CD4-positive, alpha-beta T cell treated with Interleukin-4 for 1 hour (primary cell): ENCODE results near the gene BPIFA1.

Experiments used
- DNase-seq, 2 donors: peaks; one replicate each; pipeline ENCODE4 v3.0.0-alpha.2; 2020 to 2022

BPIFA1 gene

GRCh38 chr20:33235696-33236095, at the start of gene BPIFA1:
TSS of gene BPIFA1 (plus strand) at chr20:33235996. CDS start at chr20:33237712, 1,716 bp downstream.
- DNase-seq = no peak

DNA sequence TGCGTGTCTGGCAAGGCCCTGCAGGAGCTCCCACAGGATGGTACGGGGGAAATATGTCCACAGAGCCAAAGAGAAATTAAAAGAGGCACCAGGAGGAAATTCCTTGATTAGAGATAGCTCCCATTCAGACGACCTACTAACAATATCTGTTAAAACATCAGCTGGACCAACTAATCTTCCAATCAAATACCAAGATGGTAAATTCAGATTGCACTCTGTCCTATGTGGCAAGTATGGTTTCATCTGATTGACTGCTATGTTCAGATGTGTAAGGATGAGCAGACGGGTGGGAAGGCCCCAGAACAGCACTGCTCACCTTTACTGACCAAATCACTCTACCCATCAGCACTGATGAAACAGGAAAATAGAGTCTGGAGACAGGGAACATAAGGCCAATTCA, 48.3 kb upstream of the BPIFA1 start:
- DNase-seq = no peak

GRCh38 chr20:33188421-33188820, 47.4 kb upstream of the BPIFA1 start:
- DNase-seq = no peak

DNA sequence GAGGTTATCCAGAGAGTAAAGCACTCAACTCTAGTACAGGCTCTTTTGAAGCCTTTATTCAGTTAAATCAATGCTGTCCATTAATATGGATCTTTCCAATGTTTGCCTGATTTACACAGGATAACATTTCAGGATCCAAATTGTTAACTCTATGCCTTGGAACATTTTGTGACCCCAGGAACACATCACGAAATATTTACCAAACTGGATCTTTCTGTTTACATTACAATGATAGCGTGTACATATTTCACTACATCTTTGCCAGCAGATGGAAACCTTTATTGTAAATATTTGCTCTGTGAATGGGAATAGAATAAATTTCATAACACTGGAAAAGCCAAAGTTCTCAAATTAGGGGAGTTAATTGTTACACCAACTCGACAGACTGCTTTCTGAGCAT, 44.3 kb upstream of the BPIFA1 start:
- DNase-seq = no peak

DNA sequence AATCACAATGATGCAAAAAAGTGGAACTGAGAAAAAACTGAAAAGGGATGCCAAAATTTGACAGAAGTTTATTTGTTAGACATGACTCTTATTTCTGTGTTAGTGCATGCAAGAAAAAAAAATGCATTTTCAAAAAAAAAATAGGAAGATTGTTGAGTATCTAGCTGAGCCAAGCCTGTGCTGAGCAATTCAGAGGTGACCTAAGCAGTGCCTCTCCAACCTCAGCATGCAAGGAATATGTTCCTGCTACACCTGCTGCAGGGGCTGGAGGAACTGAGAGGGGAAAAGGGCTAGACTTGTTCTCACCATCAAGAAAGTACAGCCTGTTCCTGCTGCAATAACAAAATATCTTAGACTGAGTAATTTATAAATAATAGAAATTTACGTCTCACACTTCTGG, 43.8 kb upstream of the BPIFA1 start:
- DNase-seq = no peak

DNA sequence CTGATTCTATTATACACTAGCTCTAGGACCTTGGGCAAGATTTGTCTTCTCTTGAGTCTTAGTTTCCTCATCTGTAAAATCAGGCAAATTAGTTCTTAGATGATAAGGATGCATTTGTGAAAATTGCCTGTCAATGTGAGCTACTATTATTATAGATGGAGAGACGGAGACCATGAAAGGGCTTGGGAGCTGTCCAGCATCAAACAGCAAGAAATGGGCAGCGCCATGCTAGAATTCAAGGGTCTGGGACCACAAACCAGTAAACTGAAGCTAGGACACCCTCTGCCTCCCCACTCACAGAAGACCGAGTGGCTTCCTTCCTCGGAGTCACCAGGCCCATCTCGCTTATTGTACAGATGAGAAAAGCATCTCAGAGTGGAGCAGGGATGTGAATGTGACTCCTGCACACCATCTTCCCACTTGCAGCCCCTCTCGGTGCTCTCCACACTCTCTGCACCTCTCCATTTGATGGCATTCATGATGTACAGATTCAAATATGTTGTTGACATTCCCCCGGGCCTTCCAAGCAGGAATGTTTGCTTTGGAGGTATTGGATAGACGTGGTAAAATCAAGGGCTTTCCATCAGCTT, 42.8 kb upstream of the BPIFA1 start:
- DNase-seq = no peak

DNA sequence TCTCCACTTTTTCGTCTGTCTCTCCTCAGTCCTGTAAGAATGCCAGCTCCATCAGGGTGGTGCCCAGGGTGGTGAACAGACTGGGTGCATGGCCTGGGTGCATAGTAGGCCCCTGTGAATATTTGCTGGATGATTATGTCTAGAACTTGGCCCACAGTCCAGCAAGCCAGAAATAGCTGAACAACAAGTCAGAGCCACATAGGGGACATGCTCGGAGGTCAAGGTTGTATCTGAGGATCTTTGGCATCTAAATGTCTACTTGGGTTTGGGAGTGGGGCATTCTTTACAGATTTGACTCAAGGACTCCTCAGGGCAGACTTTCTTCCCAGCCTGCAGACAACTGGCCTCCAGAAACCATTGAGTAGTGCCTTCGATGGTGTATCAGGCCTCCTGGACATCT, 36.8 kb upstream of the BPIFA1 start:
- no peak for DNase-seq

DNA sequence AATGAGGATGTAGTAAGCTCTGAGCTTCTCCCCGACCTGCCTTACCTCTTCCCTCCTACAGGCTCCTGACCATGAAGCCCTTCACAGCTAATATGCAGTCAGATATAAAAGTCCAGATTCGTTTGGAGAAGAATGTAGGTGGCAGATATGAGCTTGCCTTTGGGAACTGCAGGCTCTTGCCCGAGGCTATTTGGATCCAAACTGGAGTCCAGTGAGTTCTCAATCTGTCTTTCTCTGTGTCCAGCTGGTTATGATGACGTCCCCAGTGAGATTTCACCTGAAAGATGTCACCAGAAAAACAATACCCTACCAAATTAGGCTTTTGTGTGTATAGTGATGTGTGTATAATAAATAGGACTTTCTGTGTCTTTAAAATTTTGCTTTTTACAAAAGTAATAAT, 33.3 kb upstream of the BPIFA1 start:
- DNase-seq = no peak

- no peak for DNase-seq
Measured at GRCh38 chr20:33203444-33203843, 32.4 kb upstream of the BPIFA1 start.

GRCh38 chr20:33209789-33210188, 26.0 kb upstream of the BPIFA1 start:
- DNase-seq = peak; percentile 16 to 19

- DNase-seq = no peak
Measured at GRCh38 chr20:33210371-33210770, 25.4 kb upstream of the BPIFA1 start.

DNA sequence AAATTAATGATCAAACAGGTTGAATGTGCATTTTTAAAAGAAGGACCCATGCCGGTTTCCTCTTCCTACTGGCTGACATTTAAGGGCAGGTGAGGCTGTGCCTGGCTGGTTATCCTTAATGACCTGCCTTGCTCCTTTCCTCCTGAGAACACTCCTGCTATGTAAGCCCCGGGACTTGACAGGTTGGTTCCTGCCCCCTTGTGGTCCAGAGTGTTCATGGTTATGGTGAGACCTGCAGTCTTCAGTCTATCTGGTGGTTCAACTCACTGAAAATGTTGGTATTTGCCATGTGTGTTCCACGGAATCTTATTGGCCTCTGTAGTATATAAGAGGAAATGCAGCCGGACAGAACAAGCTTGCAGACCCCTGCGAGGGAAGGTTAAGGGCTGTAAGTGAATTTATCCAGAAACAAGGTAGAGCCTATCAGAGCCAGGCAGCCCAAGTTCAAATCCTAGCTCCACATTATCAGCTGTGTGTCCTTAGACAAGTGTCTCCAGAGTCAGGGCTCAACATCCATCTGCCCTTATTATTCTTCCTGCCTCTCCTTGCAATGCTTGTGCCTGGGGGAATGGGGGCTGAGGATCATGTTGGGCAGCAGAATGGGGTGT, 23.9 kb upstream of the BPIFA1 start:
- DNase-seq = peak in 1 of 2 donors; percentile 20

DNA sequence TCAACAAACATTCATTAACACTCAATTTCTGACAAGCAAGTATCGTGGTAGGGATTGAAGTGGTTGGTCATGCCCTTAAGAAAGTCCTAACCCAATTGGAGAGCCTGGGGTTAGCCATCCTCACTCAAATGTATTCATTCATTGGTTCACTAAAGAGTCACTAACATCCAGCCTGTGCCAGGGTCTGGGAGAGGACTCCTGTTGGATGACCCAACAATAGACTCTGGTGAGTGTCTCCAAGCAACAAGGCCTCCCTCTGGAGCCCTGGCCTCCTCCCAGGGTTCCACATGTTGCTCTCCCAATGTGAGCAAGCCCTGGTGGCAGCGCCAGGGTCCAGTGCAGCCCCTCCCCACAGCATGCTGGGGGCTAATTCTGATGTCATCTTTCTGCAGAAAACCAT, 18.7 kb upstream of the BPIFA1 start, which contains the start of gene BPIFA3:
TSS of gene BPIFA3 (plus strand) at position 301 of the 400 bp plus-strand sequence. CDS start 185 bp downstream, outside the sequence.
- no peak for DNase-seq

DNA sequence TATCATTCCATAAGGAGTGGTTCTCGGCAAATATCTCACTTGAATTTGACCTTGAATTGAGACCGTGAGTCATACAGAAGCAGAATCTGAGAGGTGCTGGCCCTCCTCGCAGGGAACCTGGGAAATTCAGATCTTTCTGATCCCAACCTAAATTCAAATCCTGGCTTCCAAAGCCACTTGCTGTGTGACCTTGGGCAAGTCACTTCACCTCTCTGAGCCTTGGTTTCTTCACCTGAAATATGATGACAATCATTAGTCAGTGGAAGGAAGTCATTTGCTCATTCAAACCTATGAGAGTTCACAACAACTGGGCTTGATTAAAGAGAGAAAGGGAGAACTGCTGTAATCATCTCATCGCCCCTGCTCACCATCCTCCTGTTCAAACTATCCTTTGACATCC, 11.4 kb upstream of the BPIFA1 start:
- no peak for DNase-seq

GRCh38 chr20:33229843-33230242, 6.0 kb upstream of the BPIFA1 start:
- DNase-seq = no peak

- DNase-seq = no peak
Measured at GRCh38 chr20:33231237-33231636, 4.6 kb upstream of the BPIFA1 start.

- DNase-seq = no peak
Measured at GRCh38 chr20:33232486-33233072, 3.2 kb upstream of the BPIFA1 start.

- DNase-seq = no peak
Measured at GRCh38 chr20:33233129-33233774, 2.5 kb upstream of the BPIFA1 start.

DNA sequence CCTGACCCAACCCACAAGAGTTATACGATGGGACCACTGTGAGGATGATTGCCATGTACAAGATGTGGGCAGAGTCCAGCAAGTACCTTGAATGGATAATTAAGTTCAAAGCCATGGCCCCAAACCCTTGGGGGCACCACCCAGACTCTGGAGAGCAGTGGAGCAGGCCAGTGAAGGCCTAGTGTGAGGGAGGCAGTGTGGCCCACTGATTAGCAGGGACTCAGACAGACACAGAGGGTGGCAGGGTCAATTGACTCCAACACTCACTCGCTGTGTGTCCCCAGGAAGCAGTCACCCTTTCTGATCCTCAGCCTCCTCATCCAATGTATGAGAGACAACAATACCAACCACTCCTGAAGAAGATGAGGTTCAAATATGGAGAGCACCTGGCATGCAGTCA, 1.7 kb upstream of the BPIFA1 start:
- DNase-seq = no peak

DNA sequence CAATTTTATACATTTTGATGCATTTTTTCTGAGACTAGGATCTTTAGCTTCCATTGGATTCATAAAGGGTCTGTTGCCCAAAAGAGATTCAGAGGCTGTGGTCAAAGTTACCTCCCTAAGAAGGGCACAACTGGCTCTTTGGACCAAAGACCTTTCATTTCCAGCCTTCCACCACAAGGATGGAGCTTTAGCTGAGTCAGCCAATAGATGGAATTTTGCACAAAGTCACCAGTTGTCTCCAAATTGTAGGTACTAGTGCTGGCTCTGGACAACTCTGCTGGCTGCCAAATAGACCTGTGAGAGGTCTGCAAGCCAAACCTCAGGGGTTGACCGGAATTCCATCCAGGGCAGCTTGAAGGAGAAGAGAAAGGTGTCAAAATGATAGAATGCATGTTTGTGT, 555 bp downstream of the BPIFA1 start:
- no peak for DNase-seq

- DNase-seq = no peak
Measured at GRCh38 chr20:33237989-33238388, 2.2 kb downstream of the BPIFA1 start.

- no peak for DNase-seq
Measured at GRCh38 chr20:33239418-33239817, 3.6 kb downstream of the BPIFA1 start.

- no peak for DNase-seq
Measured at GRCh38 chr20:33239979-33240736, 4.4 kb downstream of the BPIFA1 start.
